ENCODE measurements around the gene OSBPL10. TPM values are rescaled to one million over a fixed set of nuclear protein-coding genes. Genes with fewer than 3 reads are reported as not detected.

The OSBPL10 gene
- polyA plus RNA-seq, 1 donor from 2014 or later = 2.0 TPM

DNA sequence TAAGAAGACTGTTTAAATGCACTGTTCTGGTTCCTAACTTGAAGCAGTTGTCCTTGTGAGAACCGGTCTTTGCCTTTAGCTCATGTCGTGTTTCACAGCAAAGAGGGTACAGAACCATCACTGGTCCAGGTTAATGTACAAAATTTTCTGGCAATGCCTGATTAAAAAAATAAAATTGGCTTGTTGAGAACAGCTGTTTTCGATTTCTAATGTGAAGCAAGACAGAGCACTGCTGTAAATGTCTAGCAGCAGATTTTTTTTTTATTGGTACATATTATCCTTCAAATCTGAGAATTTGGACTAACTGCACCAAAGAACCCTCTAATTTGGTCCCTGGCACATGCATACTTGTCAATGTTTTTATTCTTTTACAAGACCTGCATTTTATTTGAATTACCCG is 345.0 kb downstream of the OSBPL10 start:
- no peaks in the 10 kb centered on the region for H3K36me3 ChIP-seq (ENCODE audit: insufficient read depth, low read length)
- H3K27ac ChIP-seq (ENCODE audit: low read length) = no peak overlapping the region
- H3K9ac ChIP-seq (ENCODE audit: low read length) = no peak overlapping the region
- no peaks in the 10 kb centered on the region for H3K79me2 ChIP-seq (replicated peaks; ENCODE audit: insufficient read depth, low read length)
- no peaks in the 10 kb centered on the region for H3K9me2 ChIP-seq (ENCODE audit: insufficient read depth, low read length)
- no peak overlapping the region for H2AFZ ChIP-seq (ENCODE audit: low read depth, low read length)
- no peak overlapping the region for H3K4me3 ChIP-seq (ENCODE audit: low read length)
- no peaks in the 10 kb centered on the region for H3K27me3 ChIP-seq (ENCODE audit: insufficient read depth, low read depth, low read length)
- no peak for TF ChIP-seq MXI1 (conservative IDR thresholded peaks at IDR 0.05; ENCODE audit: poor library complexity, severe bottlenecking)
- no peak for TF ChIP-seq EZH2 (IDR thresholded peaks at IDR 0.05; ENCODE audit: borderline replicate concordance, insufficient read depth, low read length, poor library complexity, severe bottlenecking)
- TF ChIP-seq, protein P1, sequence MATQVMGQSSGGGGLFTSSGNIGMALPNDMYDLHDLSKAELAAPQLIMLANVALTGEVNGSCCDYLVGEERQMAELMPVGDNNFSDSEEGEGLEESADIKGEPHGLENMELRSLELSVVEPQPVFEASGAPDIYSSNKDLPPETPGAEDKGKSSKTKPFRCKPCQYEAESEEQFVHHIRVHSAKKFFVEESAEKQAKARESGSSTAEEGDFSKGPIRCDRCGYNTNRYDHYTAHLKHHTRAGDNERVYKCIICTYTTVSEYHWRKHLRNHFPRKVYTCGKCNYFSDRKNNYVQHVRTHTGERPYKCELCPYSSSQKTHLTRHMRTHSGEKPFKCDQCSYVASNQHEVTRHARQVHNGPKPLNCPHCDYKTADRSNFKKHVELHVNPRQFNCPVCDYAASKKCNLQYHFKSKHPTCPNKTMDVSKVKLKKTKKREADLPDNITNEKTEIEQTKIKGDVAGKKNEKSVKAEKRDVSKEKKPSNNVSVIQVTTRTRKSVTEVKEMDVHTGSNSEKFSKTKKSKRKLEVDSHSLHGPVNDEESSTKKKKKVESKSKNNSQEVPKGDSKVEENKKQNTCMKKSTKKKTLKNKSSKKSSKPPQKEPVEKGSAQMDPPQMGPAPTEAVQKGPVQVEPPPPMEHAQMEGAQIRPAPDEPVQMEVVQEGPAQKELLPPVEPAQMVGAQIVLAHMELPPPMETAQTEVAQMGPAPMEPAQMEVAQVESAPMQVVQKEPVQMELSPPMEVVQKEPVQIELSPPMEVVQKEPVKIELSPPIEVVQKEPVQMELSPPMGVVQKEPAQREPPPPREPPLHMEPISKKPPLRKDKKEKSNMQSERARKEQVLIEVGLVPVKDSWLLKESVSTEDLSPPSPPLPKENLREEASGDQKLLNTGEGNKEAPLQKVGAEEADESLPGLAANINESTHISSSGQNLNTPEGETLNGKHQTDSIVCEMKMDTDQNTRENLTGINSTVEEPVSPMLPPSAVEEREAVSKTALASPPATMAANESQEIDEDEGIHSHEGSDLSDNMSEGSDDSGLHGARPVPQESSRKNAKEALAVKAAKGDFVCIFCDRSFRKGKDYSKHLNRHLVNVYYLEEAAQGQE (IDR thresholded peaks at IDR 0.05; ENCODE audit: borderline replicate concordance) = no peak
- TF ChIP-seq TAF1 (IDR thresholded peaks at IDR 0.05; ENCODE audit: low read depth) = no peak
- TF ChIP-seq SMC3 (conservative IDR thresholded peaks at IDR 0.05; ENCODE audit: poor library complexity) = no peak
- TF ChIP-seq EP300 (conservative IDR thresholded peaks at IDR 0.05; ENCODE audit: poor library complexity, severe bottlenecking) = no peak
- TF ChIP-seq RAD21 (conservative IDR thresholded peaks at IDR 0.05) = no peak
- TF ChIP-seq, protein P2, sequence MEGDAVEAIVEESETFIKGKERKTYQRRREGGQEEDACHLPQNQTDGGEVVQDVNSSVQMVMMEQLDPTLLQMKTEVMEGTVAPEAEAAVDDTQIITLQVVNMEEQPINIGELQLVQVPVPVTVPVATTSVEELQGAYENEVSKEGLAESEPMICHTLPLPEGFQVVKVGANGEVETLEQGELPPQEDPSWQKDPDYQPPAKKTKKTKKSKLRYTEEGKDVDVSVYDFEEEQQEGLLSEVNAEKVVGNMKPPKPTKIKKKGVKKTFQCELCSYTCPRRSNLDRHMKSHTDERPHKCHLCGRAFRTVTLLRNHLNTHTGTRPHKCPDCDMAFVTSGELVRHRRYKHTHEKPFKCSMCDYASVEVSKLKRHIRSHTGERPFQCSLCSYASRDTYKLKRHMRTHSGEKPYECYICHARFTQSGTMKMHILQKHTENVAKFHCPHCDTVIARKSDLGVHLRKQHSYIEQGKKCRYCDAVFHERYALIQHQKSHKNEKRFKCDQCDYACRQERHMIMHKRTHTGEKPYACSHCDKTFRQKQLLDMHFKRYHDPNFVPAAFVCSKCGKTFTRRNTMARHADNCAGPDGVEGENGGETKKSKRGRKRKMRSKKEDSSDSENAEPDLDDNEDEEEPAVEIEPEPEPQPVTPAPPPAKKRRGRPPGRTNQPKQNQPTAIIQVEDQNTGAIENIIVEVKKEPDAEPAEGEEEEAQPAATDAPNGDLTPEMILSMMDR (IDR thresholded peaks at IDR 0.05; ENCODE audit: poor library complexity, severe bottlenecking) = no peak
- no peak for TF ChIP-seq POLR2AphosphoS5 (IDR thresholded peaks at IDR 0.05)
- H3K4me2 ChIP-seq (ENCODE audit: low read length) = no peak overlapping the region
- no peaks in the 10 kb centered on the region for H3F3A ChIP-seq (ENCODE audit: insufficient read depth, low read length, poor library complexity, severe bottlenecking)
- H4K20me1 ChIP-seq (ENCODE audit: insufficient read depth) = no peaks in the 10 kb centered on the region
- H3K9me3 ChIP-seq (ENCODE audit: low read length) = no peaks in the 10 kb centered on the region

DNA sequence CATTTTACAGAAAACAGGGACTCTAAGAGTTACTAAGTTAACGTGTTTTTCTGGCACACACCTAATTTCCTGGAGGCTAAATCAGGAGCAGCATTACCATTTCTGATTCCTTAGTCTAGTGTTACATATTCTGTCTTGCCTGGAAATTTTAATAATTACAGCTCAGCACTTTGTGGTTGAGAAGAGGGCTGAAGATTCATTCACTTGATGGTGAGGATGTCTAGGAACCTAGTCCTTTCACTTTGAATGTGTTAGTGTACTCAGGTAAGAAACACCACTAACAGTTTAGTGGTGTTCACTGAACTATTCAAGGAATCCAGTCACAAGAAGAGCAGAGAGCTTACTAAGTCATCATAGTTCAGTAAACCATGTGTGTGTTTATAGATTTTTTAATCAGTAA is 345.5 kb downstream of the OSBPL10 start:
- H3K9me2 ChIP-seq (ENCODE audit: insufficient read depth, low read length) = no peaks in the 10 kb centered on the region
- H3K4me2 ChIP-seq (ENCODE audit: low read length) = no peak overlapping the region
- no peaks in the 10 kb centered on the region for H3K9me3 ChIP-seq (ENCODE audit: low read length)
- H3K4me3 ChIP-seq (ENCODE audit: low read length) = no peak overlapping the region
- no peaks in the 10 kb centered on the region for H3K36me3 ChIP-seq (ENCODE audit: insufficient read depth, low read length)
- H3K27me3 ChIP-seq (ENCODE audit: insufficient read depth, low read depth, low read length) = no peaks in the 10 kb centered on the region
- H3K79me2 ChIP-seq (replicated peaks; ENCODE audit: insufficient read depth, low read length) = no peaks in the 10 kb centered on the region
- H4K20me1 ChIP-seq (ENCODE audit: insufficient read depth) = no peaks in the 10 kb centered on the region
- H3K27ac ChIP-seq (ENCODE audit: low read length) = no peak overlapping the region
- H3F3A ChIP-seq (ENCODE audit: insufficient read depth, low read length, poor library complexity, severe bottlenecking) = no peaks in the 10 kb centered on the region
- TF ChIP-seq, protein P2 (IDR thresholded peaks at IDR 0.05; ENCODE audit: poor library complexity, severe bottlenecking) = no peak
- no peak overlapping the region for H3K9ac ChIP-seq (ENCODE audit: low read length)
- no peak overlapping the region for H2AFZ ChIP-seq (ENCODE audit: low read depth, low read length)

All from neural cell (in vitro differentiated cells).